HCT116 (cell line): ENCODE measurements around the gene PIMREG. TPM values are rescaled to one million over a fixed set of nuclear protein-coding genes. Genes with fewer than 3 reads are reported as not detected.

ENCODE experiments used
- ATAC-seq: fragments of 200-7000 bp; cut with Tn5 transposase; 2 replicates; pipeline ENCODE4 v1.9.1; 2020; ENCODE audit warnings: mild to moderate bottlenecking, moderate library complexity
- BruUV-seq: library from RNA; stranded (reverse); fragments of 400-500 nt; replicated peaks from 2 replicates; lab custom pipeline; 2021; lab: Mats Ljungman, UMichigan
- CTCF ChIA-PET: fragments of 300-600 bp; sonication (Branson Sonifier 250); formaldehyde crosslinking; loops from one replicate; lab custom pipeline; 2021; ENCODE audit warnings: antibody characterized with exemption; lab: Charles Lee
- POLR2A ChIA-PET: fragments of 300-600, 350-600 bp; sonication (Branson Sonifier 250); formaldehyde crosslinking; loops from one replicate; lab custom pipeline; 2021; ENCODE audit warnings: antibody characterized with exemption; lab: Charles Lee
- RAD21 ChIA-PET, 2 experiments: fragments of 300-600 bp; sonication (Branson Sonifier 250); formaldehyde crosslinking; loops; one replicate each; lab custom pipeline; 2023; ENCODE audit warnings: low total read pairs in 2 of 2; ENCODE audit not compliant: uncharacterized antibody in 2 of 2, unreplicated experiment in 2 of 2, low non-redundant PET in 1 of 2; lab: Charles Lee
- DNase-seq: peaks from one replicate; pipeline ENCODE4 v3.0.0-alpha.2; 2010; ENCODE audit warnings: low read depth, low spot score
- H2AFZ ChIP-seq: fragments of 200-600 bp; shearing (Covaris generic), sonication (generic); 2 replicates; pipeline ENCODE4 v1.6.1; 2017; ENCODE audit warnings: low read depth, mixed run types, mixed read lengths, antibody characterized with exemption, low read length; ENCODE audit not compliant: poor library complexity, severe bottlenecking
- H3K27ac ChIP-seq: 2 replicates; pipeline ENCODE4 v1.5.1; 2012; ENCODE audit warnings: low read depth, low read length
- H3K27me3 ChIP-seq: fragments of 200-600 bp; sonication (generic); 2 replicates; pipeline ENCODE4 v1.6.1; 2016; ENCODE audit warnings: mixed run types, low read length, mixed read lengths; ENCODE audit not compliant: insufficient read depth
- H3K36me3 ChIP-seq, 2 experiments: fragments of 200-500 bp in 1 of 2; fragments of 200-600 bp in 1 of 2; sonication (Bioruptor generic) in 1 of 2; sonication (generic) in 1 of 2; 2 replicates each; pipeline versions ENCODE4 v1.5.1 to v1.6.1; 2014 to 2016; ENCODE audit warnings: low read length in 2 of 2, inconsistent platforms in 1 of 2, mixed read lengths in 1 of 2, mixed run types in 1 of 2; ENCODE audit not compliant: insufficient read depth in 2 of 2, control insufficient read depth in 1 of 2
- H3K4me1 ChIP-seq, 2 experiments: fragments of 200-600 bp in 1 of 2; sonication (generic) in 1 of 2; 2 replicates each; pipeline versions ENCODE4 v1.5.1 to v1.6.1; 2012 to 2017; ENCODE audit warnings: low read length in 2 of 2, inconsistent platforms in 1 of 2, mild to moderate bottlenecking in 1 of 2, mixed read lengths in 1 of 2, mixed run types in 1 of 2, moderate library complexity in 1 of 2; ENCODE audit not compliant: insufficient read depth in 2 of 2, control insufficient read depth in 1 of 2
- H3K4me2 ChIP-seq: fragments of 200-600 bp; sonication (generic); 2 replicates; pipeline ENCODE4 v1.6.1; 2017; ENCODE audit warnings: mixed run types, low read length, mixed read lengths
- H3K4me3 ChIP-seq, 2 experiments: fragments of 200-600 bp in 1 of 2; sonication (generic) in 1 of 2; replicated peaks in 1 of 2; 2 replicates each; pipeline ENCODE4 v1.5.1; 2011 to 2016; ENCODE audit warnings: low read length in 2 of 2, control low read depth in 1 of 2, low read depth in 1 of 2, mild to moderate bottlenecking in 1 of 2, mixed read lengths in 1 of 2, mixed run types in 1 of 2
- H3K79me2 ChIP-seq: fragments of 200-600 bp; sonication (generic); 2 replicates; pipeline ENCODE4 v1.6.1; 2017; ENCODE audit warnings: mild to moderate bottlenecking, mixed run types, low read length, moderate library complexity, mixed read lengths; ENCODE audit not compliant: insufficient read depth
- H3K9ac ChIP-seq: fragments of 200-600 bp; sonication (generic); 2 replicates; pipeline ENCODE4 v1.6.1; 2016; ENCODE audit warnings: low read length, mixed read lengths
- H3K9me2 ChIP-seq: fragments of 200-600 bp; sonication (generic), shearing (Covaris generic); 2 replicates; pipeline ENCODE4 v1.6.1; 2017; ENCODE audit warnings: mixed run types, mild to moderate bottlenecking, moderate library complexity; ENCODE audit not compliant: insufficient read depth
- H3K9me3 ChIP-seq, 2 experiments: fragments of 200-500 bp in 1 of 2; fragments of 200-600 bp in 1 of 2; sonication (Bioruptor generic) in 1 of 2; sonication (generic) in 1 of 2; 2 replicates each; pipeline ENCODE4 v1.6.1; 2014 to 2017; ENCODE audit warnings: low read length in 2 of 2, mixed read lengths in 2 of 2, inconsistent platforms in 1 of 2, low read depth in 1 of 2, mild to moderate bottlenecking in 1 of 2, mixed run types in 1 of 2, moderate library complexity in 1 of 2; ENCODE audit not compliant: control insufficient read depth in 1 of 2, insufficient read depth in 1 of 2
- H4K20me1 ChIP-seq: fragments of 200-600 bp; sonication (generic), shearing (Covaris generic); 2 replicates; pipeline ENCODE4 v1.6.1; 2017; ENCODE audit warnings: mixed run types, mild to moderate bottlenecking, moderate library complexity; ENCODE audit not compliant: insufficient read depth
- CBX3 ChIP-seq: IDR thresholded peaks from 2 replicates; pipeline ENCODE4 v1.6.1; 2012; ENCODE audit warnings: low read depth
- EGR1 ChIP-seq: IDR thresholded peaks from 2 replicates; pipeline ENCODE4 v1.6.1; 2012; ENCODE audit warnings: low read depth
- ELF1 ChIP-seq: IDR thresholded peaks from 2 replicates; pipeline ENCODE4 v1.6.1; 2012; ENCODE audit warnings: low read depth, borderline replicate concordance
- EZH2 ChIP-seq: fragments of 200-600 bp; sonication (generic); IDR thresholded peaks from 2 replicates; pipeline ENCODE4 v1.6.1; 2017; ENCODE audit warnings: antibody characterized with exemption, mixed run types
- EZH2phosphoT487 ChIP-seq: fragments of 200-600 bp; IDR thresholded peaks from 2 replicates; pipeline ENCODE4 v1.6.1; 2018; ENCODE audit warnings: antibody characterized with exemption, borderline replicate concordance
- FOSL1 ChIP-seq: IDR thresholded peaks from 2 replicates; pipeline ENCODE4 v1.6.1; 2012; ENCODE audit warnings: low read depth
- JUND ChIP-seq: IDR thresholded peaks from 2 replicates; pipeline ENCODE4 v1.6.1; 2012
- POLR2AphosphoS5 ChIP-seq: IDR thresholded peaks from 2 replicates; pipeline ENCODE4 v1.6.1; 2011; ENCODE audit warnings: mild to moderate bottlenecking, low read depth, low read length, moderate library complexity
- RAD21 ChIP-seq: IDR thresholded peaks from 2 replicates; pipeline ENCODE4 v1.6.1; 2012; ENCODE audit warnings: low read depth, mild to moderate bottlenecking
- SIN3A ChIP-seq: IDR thresholded peaks from 2 replicates; pipeline ENCODE4 v1.6.1; 2012; ENCODE audit warnings: low read depth
- SRF ChIP-seq: IDR thresholded peaks from 2 replicates; pipeline ENCODE4 v1.6.1; 2012; ENCODE audit warnings: low read depth
- TCF7L2 ChIP-seq: IDR thresholded peaks from 2 replicates; pipeline ENCODE4 v1.7.0; 2011; ENCODE audit warnings: borderline replicate concordance, inconsistent platforms; ENCODE audit not compliant: insufficient read depth, insufficient read length; ENCODE audit errors: extremely low read depth
- ZFX ChIP-seq: fragments of 450-650 bp; IDR thresholded peaks from 2 replicates; pipeline ENCODE4 v1.6.1; 2017
- ZNF274 ChIP-seq: fragments of 200-500 bp; sonication (Bioruptor generic); IDR thresholded peaks from 2 replicates; pipeline ENCODE4 v1.6.1; 2014; ENCODE audit warnings: mild to moderate bottlenecking, low read depth, low read length, inconsistent platforms
- intact Hi-C: fragments of 100-400 bp; cut with micrococcal nuclease; formaldehyde crosslinking; loops from 2 replicates; pipeline ENCODE4 v1.10.0; 2022
- total RNA-seq: library from RNA; stranded (reverse); gene quantifications from one replicate; pipeline ENCODE4 v1.2.1, GENCODE V29; 2021; ENCODE audit not compliant: unreplicated experiment
- TF ChIP-seq, protein P1 (sequence below), 3 experiments: fragments of 200-600 bp in 1 of 3; sonication (generic) in 1 of 3; IDR thresholded peaks in 2 of 3; conservative IDR thresholded peaks in 1 of 3; 2 replicates each; pipeline ENCODE4 v1.5.1; 2012 to 2017; ENCODE audit warnings: low read depth in 2 of 3, low read length in 2 of 3, antibody characterized with exemption in 1 of 3, borderline replicate concordance in 1 of 3, control low read depth in 1 of 3, mild to moderate bottlenecking in 1 of 3, mixed read lengths in 1 of 3, mixed run types in 1 of 3, moderate library complexity in 1 of 3; ENCODE audit not compliant: insufficient read depth in 1 of 3
- TF ChIP-seq, protein P2 (sequence below): IDR thresholded peaks from 2 replicates; pipeline ENCODE4 v1.6.1; 2011; ENCODE audit warnings: mild to moderate bottlenecking, low read length, moderate library complexity; ENCODE audit not compliant: insufficient replicate concordance; ENCODE audit errors: extremely low read depth
- TF ChIP-seq, protein P3 (sequence below): IDR thresholded peaks from 2 replicates; pipeline ENCODE4 v1.6.1; 2012

Gene PIMREG
- total RNA-seq, 1 experiment from 2014 or later, result 57.0 TPM

DNA sequence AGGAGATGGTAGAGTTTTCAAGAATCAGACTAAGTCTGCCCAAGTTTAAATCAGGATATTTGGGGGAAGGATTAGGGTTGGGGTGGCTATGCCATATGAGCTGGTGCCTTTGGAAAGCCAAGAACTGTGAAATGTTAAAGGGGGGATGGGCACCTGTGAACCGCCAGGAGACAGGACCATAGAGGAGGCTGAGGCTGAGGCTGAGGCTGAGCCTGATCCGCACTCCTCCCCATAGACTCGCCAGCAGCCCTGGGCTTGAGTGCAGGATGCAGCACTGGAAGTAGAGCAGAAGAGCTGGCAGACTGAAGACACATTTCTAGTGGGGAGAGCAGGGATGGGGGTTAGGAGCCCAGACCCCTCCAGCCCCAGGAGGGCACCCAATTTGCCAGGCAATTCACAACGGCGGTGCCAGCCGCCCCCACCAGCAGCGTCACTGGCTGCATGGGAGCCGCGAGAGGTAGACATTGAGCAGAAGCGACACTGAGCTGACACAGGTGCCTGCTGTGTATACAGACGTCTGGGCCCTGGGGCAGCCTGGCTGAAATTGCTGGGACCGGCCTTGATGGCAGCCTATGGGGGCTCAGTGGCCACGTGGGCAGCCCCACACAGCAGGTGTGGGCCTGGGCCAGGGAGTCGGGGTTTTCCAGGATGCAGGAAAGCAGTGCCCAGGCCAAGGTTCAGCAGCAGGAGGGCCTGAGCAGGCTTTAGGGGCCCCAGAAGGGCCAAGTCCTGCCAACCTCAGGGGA is 9.2 kb downstream of the PIMREG start:
- H3K36me3 ChIP-seq, result peaks cover 7 to 8% of the 10 kb centered on the region in 2 experiments; a peak in 3 of 4 replicates
- H3K4me1 ChIP-seq, result peaks cover 5 to 21% of the 10 kb centered on the region in 2 experiments
- ATAC-seq (no peak), DNase-seq (no peak)
- BruUV-seq, result no TSS peak
- TF ChIP-seq TCF7L2 (no peak), EZH2phosphoT487 (no peak), ELF1 (no peak), POLR2AphosphoS5 (no peak), JUND (no peak), EZH2 (no peak), SRF (no peak), FOSL1 (no peak), ZFX (no peak), ZNF274 (no peak), RAD21 (no peak), SIN3A (no peak), EGR1 (no peak), CBX3 (no peak)
- TF ChIP-seq, protein P1, sequence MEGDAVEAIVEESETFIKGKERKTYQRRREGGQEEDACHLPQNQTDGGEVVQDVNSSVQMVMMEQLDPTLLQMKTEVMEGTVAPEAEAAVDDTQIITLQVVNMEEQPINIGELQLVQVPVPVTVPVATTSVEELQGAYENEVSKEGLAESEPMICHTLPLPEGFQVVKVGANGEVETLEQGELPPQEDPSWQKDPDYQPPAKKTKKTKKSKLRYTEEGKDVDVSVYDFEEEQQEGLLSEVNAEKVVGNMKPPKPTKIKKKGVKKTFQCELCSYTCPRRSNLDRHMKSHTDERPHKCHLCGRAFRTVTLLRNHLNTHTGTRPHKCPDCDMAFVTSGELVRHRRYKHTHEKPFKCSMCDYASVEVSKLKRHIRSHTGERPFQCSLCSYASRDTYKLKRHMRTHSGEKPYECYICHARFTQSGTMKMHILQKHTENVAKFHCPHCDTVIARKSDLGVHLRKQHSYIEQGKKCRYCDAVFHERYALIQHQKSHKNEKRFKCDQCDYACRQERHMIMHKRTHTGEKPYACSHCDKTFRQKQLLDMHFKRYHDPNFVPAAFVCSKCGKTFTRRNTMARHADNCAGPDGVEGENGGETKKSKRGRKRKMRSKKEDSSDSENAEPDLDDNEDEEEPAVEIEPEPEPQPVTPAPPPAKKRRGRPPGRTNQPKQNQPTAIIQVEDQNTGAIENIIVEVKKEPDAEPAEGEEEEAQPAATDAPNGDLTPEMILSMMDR (IDR thresholded peaks at IDR 0.05 in 2 of 3, conservative IDR thresholded peaks at IDR 0.05 in 1 of 3; ENCODE audit: borderline replicate concordance in 1 of 3, insufficient read depth in 1 of 3, low read depth in 2 of 3, low read length in 2 of 3), result no peak
- TF ChIP-seq, protein P2, sequence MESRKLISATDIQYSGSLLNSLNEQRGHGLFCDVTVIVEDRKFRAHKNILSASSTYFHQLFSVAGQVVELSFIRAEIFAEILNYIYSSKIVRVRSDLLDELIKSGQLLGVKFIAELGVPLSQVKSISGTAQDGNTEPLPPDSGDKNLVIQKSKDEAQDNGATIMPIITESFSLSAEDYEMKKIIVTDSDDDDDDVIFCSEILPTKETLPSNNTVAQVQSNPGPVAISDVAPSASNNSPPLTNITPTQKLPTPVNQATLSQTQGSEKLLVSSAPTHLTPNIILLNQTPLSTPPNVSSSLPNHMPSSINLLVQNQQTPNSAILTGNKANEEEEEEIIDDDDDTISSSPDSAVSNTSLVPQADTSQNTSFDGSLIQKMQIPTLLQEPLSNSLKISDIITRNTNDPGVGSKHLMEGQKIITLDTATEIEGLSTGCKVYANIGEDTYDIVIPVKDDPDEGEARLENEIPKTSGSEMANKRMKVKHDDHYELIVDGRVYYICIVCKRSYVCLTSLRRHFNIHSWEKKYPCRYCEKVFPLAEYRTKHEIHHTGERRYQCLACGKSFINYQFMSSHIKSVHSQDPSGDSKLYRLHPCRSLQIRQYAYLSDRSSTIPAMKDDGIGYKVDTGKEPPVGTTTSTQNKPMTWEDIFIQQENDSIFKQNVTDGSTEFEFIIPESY, result no peak
- TF ChIP-seq, protein P3, sequence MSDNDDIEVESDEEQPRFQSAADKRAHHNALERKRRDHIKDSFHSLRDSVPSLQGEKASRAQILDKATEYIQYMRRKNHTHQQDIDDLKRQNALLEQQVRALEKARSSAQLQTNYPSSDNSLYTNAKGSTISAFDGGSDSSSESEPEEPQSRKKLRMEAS, result no peak
- H3K9me3 ChIP-seq, result no peaks in the 10 kb centered on the region
- H3K4me2 ChIP-seq, result no peak overlapping the region
- no peak overlapping the region for H3K27ac ChIP-seq
- CTCF ChIA-PET, result no interaction called here
- RAD21 ChIA-PET, result no interaction called here
- intact Hi-C loops, result no loop called here
- POLR2A ChIA-PET, result no interaction called here
- no peaks in the 10 kb centered on the region for H3K27me3 ChIP-seq
- no peaks in the 10 kb centered on the region for H3K79me2 ChIP-seq
- H2AFZ ChIP-seq, result no peak overlapping the region
- no peak overlapping the region for H3K9ac ChIP-seq
- H3K4me3 ChIP-seq, result no peak overlapping the region
- H3K9me2 ChIP-seq, result no peaks in the 10 kb centered on the region
- H4K20me1 ChIP-seq, result no peaks in the 10 kb centered on the region
